Heart right ventricle (tissue), 16 donors: ENCODE data around the gene MYT1. TPM values are rescaled to one million over a fixed set of nuclear protein-coding genes. Genes with fewer than 3 reads are reported as not detected.

ENCODE experiments used
- ATAC-seq, 8 donors: fragments of 200-7000 bp; cut with Tn5 transposase; one replicate each; pipeline ENCODE4 v1.9.1; 2020; ENCODE audit warnings: mild to moderate bottlenecking in 8 of 8, moderate library complexity in 8 of 8, moderate number of reproducible peaks in 1 of 8
- DNase-seq, 2 donors: peaks; one replicate each; pipeline ENCODE4 v3.0.0-alpha.2; 2020
- H3K27ac ChIP-seq, 10 donors: fragments of 200-600 bp; sonication (generic) in 2 of 10; one replicate each; pipeline versions ENCODE4 v1.5.0 to v1.8.0; 2020 to 2022; ENCODE audit warnings: mild to moderate bottlenecking in 3 of 10
- H3K27me3 ChIP-seq, 7 donors: fragments of 200-600 bp; one replicate each; pipeline ENCODE4 v1.8.0; 2021 to 2022; ENCODE audit warnings: mild to moderate bottlenecking in 2 of 7
- H3K36me3 ChIP-seq, 9 donors: fragments of 200-600 bp; sonication (generic) in 1 of 9; one replicate each; pipeline versions ENCODE4 v1.5.0 to v1.8.0; 2020 to 2022; ENCODE audit warnings: mild to moderate bottlenecking in 2 of 9
- H3K4me1 ChIP-seq, 9 donors: fragments of 200-600 bp; sonication (generic) in 1 of 9; one replicate each; pipeline versions ENCODE4 v1.5.0 to v1.8.0; 2020 to 2022; ENCODE audit warnings: mild to moderate bottlenecking in 4 of 9
- H3K4me3 ChIP-seq, 10 donors: fragments of 200-600 bp; sonication (generic) in 2 of 10; one replicate each; pipeline versions ENCODE4 v1.5.0 to v1.8.0; 2020 to 2022; ENCODE audit warnings: mild to moderate bottlenecking in 7 of 10, moderate library complexity in 2 of 10
- H3K9me3 ChIP-seq, 11 donors: fragments of 200-600 bp in 10 of 11; sonication (generic) in 2 of 11; one replicate each; pipeline versions ENCODE4 v1.5.0 to v1.8.0; 2013 to 2022; ENCODE audit warnings: mild to moderate bottlenecking in 2 of 11, control low read depth in 1 of 11, moderate library complexity in 1 of 11
- CTCF ChIP-seq, 9 donors: fragments of 200-600 bp; sonication (generic) in 2 of 9; IDR thresholded peaks; one replicate each; pipeline versions ENCODE4 v1.5.0 to v1.8.0; 2021 to 2022; ENCODE audit warnings: antibody characterized with exemption in 9 of 9, mild to moderate bottlenecking in 5 of 9, moderate library complexity in 1 of 9
- WGBS, 2 donors: extraction: QIAGEN DNeasy Blood & Tissue Kit; methylation state at CpG; one replicate each; pipeline ENCODE4 v1.1.7; 2013; ENCODE audit warnings: inconsistent platforms in 1 of 2; 5-methylcytosine and 5-hydroxymethylcytosine counted together
- intact Hi-C, 10 donors: fragments of 100-400 bp; cut with DNase I; formaldehyde crosslinking; loops; one replicate each; pipeline versions ENCODE4 v1.11.1 to v1.14.2; 2022
- polyA plus RNA-seq, 2 donors: library from polyadenylated mRNA; stranded (reverse); fragments of 200-250 nt; gene quantifications; one replicate each; pipeline ENCODE4 v1.2.3, GENCODE V29; 2013
- total RNA-seq, 10 donors: library from RNA; stranded (reverse); fragmentation: NEBNext Ultra II Directional in 3 of 10; extraction: Animal tissue kit (Norgen Biotek cat#: 25700) in 3 of 10; gene quantifications; one replicate each; pipeline versions ENCODE4 v1.2.1 to v1.2.4, GENCODE V29; 2021 to 2023
- donor health status: Arrhythmogenic right ventricular cardiomyopathy.
- donor health status: ischemic (EF 13 %, LVEDD 7.1; RV severe dilation, severe dysfunction).
- donor health status: healthy with polysubstance abuse.
- donor health status: DM: no; HTN: yes; CAD: no.
- donor health status: DM: no; HTN: no; CAD: no.
- donor health status: ischemic (EF 25% LVEDD 6.9; RV normal size, moderate dysfunction).
- donor health status: ischemic (EF 25% LVEDD 5.7; RV mildly dilated, moderate dysfunction).
- donor health status: healthy.
- donor health status: DM: yes; HTN: yes; CAD: no.
- donor health status: Ischemic cardiomyopathy.
- donor health status: ischemic (EF 35%, LVEDD 5.7; RV mildly dilated, moderate dysfunction).
- donor health status: nonischemic (EF 11% LVEDD 7.7; RV severe dilation, severe dysfunction).
- donor health status: DM: yes; HTN: yes; CAD: no.
- donor health status: PGD.
- donor health status: ischemic (EF 29% LVEDD 5.4; RV normal size, mild dysfunction).
- donor health status: nonischemic (EF 23%, LVEDD 6.1; RV moderate dilation, normal function).

Gene MYT1
- total and polyA plus RNA-seq, 12 donors = 0.01 to 0.35 (median 0.11) TPM; not detected in 1

DNA sequence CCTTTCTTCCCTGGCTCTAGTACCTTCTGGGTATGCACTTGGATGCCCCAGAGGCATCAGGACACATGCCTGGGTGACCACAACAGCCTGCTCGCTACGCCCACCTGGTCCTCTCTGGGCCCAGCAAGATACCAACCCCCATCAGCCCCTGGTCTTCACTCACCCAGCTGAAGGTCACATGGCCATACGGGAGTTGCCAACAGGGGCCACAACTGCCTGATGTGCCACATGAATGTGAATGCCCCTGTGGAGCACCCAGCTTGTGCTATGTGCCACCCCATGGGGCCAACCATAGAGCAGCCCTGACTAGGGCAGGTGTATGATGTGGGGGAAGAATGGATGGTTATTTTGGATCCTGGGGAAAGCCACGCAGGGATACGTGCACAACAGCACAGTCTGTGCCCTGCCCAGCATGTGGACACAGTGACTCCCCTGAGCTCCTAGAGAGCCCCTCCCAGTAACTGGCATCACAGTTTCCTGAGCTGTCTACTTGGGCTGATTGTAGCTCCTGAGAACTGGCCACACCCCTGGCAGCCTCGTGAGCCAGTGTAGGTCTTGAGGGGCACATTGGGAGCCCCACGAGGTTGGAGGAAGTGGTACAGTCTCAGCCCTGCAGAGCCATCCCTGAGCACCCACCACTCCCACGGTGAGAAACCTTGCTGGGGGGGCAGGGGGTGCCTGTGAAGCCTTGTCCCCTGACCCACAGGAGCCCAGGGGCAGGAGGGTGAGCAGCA, 80.8 kb downstream of the MYT1 start:
- Histone ChIP-seq H3K9me3 (no peaks in the 10 kb centered on the region), H3K27ac (no peak overlapping the region), H3K4me3 (no peak overlapping the region), H3K4me1 (no peaks in the 10 kb centered on the region), H3K36me3 (no peaks in the 10 kb centered on the region), H3K27me3 (peaks cover 0 to 7% (median 0%) of the 10 kb centered on the region in 7 donors)
- intact Hi-C loops = no loop called here
- WGBS, 2 donors = 66 to 68% methylated on average over 8 of the region's 8 CpGs
- TF ChIP-seq CTCF (IDR thresholded peaks at IDR 0.05) = no peak
- ATAC-seq (peak in 1 of 8 donors; percentile 10), DNase-seq (no peak)

GRCh38 chr20:64245746-64246595, 81.7 kb downstream of the MYT1 start:
- H3K4me1 ChIP-seq = no peaks in the 10 kb centered on the region
- peaks cover 0 to 7% (median 0%) of the 10 kb centered on the region in 7 donors for H3K27me3 ChIP-seq
- H3K36me3 ChIP-seq = no peaks in the 10 kb centered on the region
- ATAC-seq (no peak), DNase-seq (no peak)
- WGBS, 2 donors = 85 to 88% methylated on average over 9 of the region's 9 CpGs
- no peaks in the 10 kb centered on the region for H3K9me3 ChIP-seq
- TF ChIP-seq CTCF (IDR thresholded peaks at IDR 0.05) = no peak
- no peak overlapping the region for H3K27ac ChIP-seq
- intact Hi-C loops = no loop called here
- H3K4me3 ChIP-seq = no peak overlapping the region

DNA sequence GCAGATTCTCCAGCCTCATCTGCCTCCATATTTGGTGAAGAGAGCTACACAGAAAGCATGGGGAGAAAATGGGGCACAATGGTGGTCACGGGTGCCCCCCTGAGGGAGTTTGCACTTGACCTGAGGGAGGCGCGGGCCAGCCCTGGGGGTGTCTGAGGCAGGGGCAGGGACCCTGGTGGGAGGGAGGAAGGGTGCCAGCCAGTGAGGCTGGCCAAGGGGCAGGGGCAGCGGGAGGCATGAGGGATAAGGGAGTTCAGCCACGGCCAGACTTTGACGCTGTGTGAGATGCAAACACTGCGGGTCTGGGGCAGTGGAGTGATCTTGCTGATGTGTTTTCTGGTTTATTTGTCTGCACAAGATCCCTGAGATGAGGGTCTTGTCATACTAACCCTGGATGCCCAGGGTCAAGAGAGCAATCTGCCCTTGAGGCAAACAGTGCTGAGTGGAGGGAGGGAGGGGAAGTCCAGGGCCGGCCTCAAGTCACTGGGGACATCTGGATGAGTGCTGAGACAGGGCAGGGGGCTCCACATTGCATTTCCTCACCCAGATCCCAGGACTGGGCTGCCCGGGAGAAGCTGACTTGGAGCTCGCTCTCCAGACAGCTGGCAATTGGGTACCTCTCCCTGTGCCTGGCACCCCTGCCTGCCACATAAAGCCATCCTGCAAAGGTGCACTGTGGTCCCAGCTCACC, 82.5 kb downstream of the MYT1 start:
- H3K4me1 ChIP-seq = no peaks in the 10 kb centered on the region
- intact Hi-C loops = no loop called here
- no peaks in the 10 kb centered on the region for H3K9me3 ChIP-seq
- H3K4me3 ChIP-seq = no peak overlapping the region
- ATAC-seq = peak in 1 of 8 donors; percentile 34
- 83 to 87% methylated on average over 10 of the region's 10 CpGs for WGBS, 2 donors
- no peaks in the 10 kb centered on the region for H3K36me3 ChIP-seq
- H3K27ac ChIP-seq = no peak overlapping the region
- DNase-seq = no peak
- TF ChIP-seq CTCF (IDR thresholded peaks at IDR 0.05) = no peak
- peaks cover 0 to 9% (median 0%) of the 10 kb centered on the region in 7 donors for H3K27me3 ChIP-seq

GRCh38 chr20:64247307-64247618, 83.0 kb downstream of the MYT1 start:
- ATAC-seq (no peak), DNase-seq (no peak)
- TF ChIP-seq CTCF (IDR thresholded peaks at IDR 0.05) = no peak
- 88 to 89% methylated on average over 9 of the region's 9 CpGs for WGBS, 2 donors
- Histone ChIP-seq H3K9me3 (no peaks in the 10 kb centered on the region), H3K4me3 (no peak overlapping the region), H3K27me3 (peaks cover 0 to 9% (median 0%) of the 10 kb centered on the region in 7 donors), H3K36me3 (no peaks in the 10 kb centered on the region), H3K4me1 (no peaks in the 10 kb centered on the region), H3K27ac (no peak overlapping the region)
- intact Hi-C loops = no loop called here
